HG03025 (cell line): ENCODE data around the gene SMARCAL1.

ENCODE experiments used
- ATAC-seq: cut with Tn5 transposase; IDR thresholded peaks from one replicate; pipeline ENCODE4 v1.9.1; 2021; ENCODE audit warnings: mild to moderate bottlenecking, moderate library complexity; ENCODE audit not compliant: unreplicated experiment, low FRiP score

SMARCAL1 gene

DNA sequence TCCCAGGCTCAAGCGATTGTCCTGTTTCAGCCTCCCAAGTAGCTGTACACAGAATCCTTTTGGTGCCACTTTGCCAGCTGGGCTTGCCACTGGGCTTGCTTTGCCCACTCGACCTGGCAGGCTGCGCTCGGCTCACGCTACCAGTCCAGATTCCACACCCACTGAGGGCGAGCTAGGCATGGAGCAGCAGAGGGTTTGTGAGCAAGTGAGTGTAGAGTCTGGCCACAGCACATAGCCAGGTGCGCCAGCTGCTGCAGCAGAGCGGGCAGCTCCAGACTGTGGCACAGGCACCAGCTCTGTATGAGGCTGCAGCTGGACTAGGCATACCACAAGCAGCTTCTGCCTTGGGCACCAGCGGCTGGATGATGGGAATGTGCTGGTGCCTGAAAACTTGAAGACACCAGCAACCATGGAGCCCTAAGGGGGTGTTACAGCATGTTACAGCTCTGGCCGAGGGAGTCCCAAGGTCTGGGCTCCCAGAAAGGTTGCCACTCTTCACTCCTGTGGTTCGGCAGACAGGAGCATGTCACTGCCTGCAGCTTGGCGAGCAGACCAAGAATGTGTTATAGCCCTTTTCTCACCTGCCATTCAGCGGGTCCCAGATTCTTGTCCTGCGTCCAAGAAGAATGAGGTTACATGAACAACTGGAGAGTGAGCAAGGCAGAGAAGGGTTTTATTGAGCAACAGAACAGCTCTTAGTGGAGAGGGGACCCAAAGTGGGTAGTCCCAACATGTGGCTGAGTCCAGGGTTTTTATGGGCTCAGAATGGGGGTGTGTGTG, 12.9 kb downstream of the SMARCAL1 start:
- ATAC-seq = no peak

DNA sequence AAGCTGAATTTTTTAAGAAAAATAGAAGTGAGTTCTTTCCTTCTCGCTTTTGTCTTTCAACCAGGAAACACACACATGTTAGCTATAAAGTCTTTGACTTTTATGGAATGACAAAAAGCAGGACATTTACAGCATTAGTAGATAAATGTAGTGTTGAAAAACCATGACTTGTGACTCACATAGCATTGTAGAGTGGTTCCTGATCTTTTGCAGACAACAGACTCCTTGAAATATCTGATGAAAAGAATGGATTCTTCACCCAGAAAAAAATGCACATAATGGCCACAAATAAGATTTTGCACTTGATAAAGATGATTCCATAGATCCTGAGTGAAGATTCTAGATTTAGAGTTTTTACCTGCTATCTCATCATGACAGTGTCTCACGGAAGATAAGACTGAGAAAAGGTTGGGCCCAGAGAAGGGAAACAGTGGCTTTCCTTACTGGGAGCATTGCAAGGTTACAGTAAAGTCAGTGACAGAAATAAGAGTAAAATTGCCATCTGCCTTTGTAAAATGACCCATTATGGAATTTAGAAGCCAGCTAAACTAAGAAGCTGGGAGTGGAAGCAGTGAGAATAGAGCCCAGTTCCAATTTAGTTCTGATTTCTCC, 14.0 kb downstream of the SMARCAL1 start:
- no peak for ATAC-seq

DNA sequence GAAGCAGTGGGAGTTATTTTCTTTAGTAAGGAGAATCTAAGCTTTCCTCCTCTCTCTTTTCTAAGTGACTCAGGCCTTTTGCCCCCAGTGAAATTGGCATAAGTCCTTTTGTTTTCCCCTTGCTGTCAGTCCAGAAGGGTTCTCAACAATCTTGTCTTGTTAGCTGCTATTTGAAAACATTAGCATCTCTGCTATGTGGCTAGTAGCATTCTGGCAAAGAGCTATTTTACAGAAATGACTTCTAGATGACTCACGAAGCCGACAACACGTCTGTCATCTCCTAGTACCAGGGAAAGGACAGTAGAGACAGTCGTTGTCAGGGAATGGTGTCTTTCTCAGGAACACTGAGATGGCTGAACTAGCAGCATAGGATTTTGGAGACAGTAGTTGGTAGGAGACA, 14.7 kb downstream of the SMARCAL1 start:
- no peak for ATAC-seq

DNA sequence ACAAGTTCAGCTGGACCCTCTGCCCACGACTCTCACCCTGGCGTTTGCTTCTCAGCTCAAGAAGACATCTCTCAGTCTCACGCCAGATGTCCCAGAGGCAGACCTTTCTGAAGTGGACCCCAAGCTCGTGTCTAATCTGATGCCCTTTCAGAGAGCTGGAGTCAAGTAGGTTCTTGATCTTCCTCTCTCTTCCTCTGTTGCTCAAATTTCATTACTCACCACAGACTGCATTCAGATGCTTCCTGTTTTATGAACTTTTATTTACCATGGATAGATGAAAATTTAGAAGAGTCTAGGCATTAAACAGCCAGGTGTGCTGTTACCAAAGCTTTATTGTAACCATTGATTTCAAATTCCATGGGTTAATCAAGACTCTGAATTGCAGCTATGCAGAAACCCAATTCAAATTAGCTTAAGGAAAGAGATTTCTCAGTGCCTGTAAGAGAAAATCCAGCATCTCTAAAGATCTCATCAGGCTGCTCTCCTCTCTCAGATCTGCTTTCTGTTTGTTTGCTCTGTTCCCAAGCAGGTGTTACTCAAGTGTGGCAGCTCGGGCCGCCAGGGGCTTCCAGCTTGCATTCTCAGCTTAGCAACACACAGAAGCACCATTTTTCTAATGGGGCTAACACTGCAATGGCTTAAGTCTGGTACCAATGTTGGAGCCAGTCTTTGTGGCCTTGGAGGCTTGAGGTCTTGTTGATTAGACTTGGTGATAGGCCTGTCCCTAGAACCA, 16.5 kb downstream of the SMARCAL1 start:
- no peak for ATAC-seq

DNA sequence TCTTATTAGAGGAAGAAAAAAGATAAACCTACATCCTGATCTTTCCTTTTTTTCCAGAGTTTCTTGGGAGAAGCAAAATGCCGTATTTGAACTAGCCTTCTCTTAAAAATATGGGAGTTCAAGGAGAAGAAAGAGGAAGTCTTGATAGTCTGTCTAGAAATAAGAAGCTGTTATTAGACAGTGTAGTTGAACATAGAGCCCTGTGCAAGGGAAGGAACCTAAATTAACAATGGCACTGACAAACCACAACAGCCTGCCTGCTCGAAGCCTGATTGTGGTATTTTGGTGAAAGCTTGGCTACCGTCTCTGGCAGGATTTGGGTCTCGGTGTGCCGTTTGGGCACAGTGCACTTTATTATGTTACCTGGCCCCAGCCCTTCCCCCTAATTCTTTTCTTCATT, 17.1 kb downstream of the SMARCAL1 start:
- no peak for ATAC-seq

DNA sequence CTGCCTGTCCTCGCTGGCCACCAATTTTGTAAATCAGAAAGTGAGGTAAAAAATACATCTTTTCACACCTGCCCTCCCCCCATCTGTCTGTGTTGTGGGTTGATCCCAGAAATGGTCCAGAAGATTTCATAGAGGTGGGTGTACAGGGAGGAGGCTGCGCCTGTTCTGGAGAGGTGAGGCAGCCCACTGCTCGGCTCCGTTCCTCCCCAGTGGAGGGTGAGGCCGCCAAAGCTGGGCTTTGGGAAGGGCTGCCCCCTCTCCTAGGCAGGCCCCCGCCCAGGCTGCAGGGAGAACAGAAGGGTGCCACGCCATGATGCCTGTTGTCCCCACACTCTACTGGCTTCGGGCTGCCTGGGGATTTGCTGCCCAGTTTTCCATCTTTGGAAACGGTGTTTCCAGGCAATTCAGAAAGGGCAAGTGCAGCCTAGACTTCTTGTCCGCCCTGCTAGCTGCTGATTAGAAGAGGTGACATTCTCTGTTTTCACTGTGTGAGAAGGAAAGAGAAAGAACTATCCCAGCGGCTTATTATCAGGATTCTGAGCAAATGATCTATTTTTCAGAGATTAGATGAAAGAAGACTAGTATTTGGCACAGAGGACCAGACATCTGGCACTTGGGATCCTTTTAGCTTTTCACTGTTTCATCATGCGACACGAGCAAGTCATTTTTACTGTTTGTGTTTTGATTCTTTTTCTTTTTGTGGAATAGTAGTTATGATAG, 18.7 kb downstream of the SMARCAL1 start:
- ATAC-seq = no peak

DNA sequence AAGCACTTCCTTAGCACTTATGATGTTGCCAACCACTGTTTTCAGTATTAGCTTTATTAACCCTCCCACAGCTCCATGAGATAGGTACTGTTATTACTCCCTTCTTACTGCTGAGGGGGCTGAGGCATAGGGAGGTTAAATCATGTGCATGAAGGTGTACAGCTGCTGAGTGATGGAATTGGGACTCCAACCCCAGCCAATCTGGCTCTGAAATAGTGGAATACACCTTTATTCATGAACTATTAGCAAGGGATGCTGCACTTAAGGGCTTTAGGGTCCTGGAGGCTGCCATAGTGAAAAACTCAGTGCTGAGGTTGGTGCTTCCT, 19.2 kb downstream of the SMARCAL1 start:
- no peak for ATAC-seq

DNA sequence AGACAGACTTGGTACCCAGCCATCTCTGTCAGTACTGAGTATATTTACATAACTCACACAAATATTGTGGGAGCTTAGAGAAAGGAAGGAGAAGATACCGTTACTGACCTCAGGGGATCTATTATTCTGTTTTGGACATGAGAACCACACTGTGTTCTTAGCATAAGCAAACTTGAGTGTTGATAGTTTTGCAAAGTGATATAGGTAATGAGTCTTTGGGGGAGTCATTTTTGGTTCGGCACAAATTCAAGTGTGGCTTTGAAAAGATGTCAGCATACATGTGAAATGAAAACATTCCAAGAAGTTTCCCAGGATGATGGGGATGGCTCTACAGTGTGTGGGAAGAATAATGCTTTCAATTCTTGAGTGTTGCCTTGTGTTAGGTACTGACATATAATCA, 24.1 kb downstream of the SMARCAL1 start:
- no peak for ATAC-seq

DNA sequence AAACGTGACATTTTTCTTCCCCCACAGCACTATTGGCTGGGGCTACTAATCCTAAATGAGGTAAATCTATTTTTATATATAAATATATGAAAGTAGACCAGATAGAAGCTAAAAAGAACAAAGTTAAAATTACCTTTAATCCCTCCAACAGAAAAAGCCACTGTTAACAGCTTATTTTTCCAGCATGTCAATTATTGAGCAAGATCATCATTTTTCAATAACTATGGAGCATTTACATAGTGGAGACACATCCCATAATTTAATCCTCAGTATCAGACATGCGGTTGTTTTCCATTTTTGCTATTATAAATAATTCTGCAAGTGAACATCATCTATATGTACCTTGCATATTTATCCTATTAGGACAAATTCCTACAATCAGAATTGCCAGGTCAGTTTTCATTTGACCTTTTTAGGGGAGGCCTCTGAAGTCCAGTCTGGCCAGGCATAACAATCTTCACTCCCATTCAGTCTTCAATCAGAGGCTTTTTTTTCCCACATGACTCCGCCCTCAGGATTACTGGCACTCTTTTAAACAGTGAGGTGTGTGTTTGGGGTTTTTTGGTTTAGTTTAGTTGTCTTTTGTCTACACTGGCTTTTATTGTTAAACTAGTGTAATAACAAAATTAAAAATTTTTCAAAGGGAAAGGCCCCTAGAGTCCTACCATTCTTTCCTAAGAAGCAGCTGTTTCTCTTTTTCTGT, 29.2 kb downstream of the SMARCAL1 start:
- no peak for ATAC-seq

DNA sequence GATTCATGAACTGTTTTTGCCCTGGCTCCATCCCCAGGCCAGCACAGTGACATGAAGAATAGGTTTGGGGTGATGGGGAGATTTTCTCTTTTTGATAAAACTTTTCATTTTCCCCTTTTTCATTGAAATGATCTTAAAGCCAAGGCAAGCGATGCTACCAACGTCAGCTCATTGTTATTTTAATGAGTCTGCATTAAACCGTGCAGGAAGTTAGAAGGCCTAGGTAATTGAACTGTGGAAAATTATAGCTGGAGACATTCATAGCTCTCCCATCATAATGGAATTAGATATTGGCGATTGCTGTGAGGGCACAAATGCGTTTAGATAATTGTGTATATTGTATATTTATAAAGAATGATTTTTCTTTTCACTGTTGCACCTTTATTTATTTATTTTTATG, 33.2 kb downstream of the SMARCAL1 start:
- ATAC-seq = no peak

DNA sequence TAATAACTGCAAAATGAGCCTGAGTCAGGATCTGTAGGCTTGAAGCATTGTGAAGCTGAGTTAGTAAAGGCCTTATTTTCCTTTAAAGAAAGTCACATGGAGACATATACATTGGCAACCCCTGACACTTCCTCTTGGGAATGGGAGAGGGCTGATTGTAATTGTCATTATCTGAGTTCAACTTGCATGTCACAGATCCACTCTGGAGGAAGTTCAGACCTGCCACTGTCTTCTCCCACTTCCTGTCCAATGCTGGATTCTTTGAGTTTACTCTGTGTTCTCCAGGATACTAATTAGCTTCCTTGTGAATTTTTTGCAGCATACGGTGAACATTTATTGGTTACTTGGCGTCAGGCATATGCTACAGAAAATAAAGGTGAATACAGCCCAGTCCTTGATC, 34.1 kb downstream of the SMARCAL1 start:
- ATAC-seq = no peak

DNA sequence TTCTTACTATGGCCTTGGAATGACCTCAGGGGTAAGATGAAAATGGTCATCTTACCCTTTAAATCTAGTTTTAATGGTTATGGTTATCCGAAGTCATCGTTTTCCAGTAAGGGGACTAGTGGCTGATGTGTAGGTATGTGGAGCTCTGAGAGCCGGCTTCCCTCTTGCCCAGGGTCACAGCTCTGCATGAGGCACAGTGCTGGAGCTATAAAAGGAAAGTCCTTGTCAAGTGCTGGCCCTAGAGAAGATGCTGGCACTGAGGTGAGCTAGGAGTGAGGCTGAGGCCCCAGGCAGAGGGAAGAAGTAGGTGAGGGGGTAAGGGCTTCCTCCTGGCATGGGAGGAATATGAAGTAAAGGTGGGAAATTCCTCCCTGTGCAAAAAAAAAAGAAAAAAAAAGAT, 35.0 kb downstream of the SMARCAL1 start:
- no peak for ATAC-seq

DNA sequence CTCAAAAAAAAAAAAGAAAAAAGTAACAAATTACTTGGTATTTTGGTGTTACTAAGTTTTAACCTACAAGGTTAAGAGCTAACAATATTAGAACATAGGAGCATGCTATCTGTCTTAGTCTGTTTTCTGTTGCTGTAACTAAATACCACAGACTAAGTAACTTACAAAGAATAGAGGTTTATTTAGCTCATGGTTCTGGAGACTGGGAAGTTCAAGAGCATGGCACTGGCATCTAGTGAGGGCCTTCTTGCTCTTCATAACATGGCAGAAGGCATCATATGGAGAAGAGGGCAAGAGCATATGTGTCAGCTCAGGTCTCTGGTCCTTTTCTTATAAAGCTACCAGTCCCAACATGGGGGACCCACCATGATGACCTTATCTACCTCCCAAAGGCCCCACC, 36.5 kb downstream of the SMARCAL1 start:
- no peak for ATAC-seq

DNA sequence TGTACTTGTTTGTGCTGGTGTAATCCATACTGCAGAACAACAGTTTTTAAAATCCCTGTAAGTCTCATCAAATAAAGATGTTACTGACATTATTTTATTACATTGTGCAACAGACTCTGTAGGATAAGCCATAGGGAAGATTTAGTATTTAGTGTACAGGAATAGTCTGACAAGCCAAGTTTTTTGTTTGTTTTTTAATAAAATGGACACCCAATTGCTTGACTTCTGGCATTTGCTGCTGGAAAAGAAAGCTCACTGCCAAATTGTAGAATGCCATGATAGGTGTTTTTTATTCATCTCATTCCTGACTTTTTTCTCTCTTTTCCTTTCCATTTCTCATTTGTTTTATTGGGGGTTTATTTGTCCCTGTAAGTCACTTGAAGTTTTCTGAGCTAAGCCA, 38.1 kb downstream of the SMARCAL1 start:
- no peak for ATAC-seq

DNA sequence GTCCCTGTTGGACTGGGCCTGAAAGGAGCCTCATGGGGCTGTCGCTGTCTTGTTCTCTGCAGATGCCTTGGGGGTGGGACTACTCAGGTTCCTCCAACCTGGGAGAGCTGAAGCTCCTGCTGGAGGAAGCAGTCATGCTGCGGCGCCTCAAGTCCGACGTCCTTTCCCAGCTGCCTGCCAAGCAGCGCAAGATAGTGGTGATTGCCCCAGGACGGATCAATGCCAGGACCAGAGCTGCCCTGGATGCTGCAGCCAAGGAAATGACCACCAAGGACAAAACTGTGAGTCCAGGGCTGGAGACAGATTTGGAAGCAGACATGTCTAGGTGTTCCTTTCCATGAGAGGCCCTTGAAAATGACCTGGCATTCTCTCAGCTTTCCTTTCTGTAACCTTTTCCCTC, 38.5 kb downstream of the SMARCAL1 start:
- no peak for ATAC-seq

DNA sequence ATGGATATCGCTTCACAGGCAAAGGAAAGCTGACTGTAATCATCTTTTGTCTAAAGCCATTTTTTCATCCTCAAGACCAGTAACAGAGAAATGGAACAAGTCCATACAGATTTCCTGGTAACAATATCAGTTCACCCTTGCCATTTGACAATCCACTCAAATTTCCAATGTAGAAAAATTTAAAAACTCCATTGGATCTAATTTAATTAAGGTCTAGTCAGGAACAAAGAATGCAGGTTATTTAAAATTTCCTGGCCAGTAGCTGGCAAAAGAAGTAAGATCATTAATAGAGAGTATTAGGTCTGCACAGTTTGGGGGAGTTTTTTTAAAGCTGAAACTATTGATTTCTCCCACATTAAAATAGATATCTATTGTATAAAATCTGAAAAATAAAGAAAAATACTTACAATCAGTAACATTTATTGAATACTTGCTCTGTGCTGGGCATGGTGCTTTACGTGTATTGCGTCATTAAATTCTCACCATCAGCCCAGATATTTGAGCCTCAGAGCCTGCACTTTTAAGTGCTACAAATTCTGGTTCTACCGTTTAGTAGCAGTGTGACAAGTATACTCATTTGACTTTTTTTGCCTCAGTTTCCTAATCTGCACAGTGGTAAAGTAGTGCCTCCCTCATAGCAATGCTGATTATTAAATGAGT, 41.8 kb downstream of the SMARCAL1 start:
- no peak for ATAC-seq

DNA sequence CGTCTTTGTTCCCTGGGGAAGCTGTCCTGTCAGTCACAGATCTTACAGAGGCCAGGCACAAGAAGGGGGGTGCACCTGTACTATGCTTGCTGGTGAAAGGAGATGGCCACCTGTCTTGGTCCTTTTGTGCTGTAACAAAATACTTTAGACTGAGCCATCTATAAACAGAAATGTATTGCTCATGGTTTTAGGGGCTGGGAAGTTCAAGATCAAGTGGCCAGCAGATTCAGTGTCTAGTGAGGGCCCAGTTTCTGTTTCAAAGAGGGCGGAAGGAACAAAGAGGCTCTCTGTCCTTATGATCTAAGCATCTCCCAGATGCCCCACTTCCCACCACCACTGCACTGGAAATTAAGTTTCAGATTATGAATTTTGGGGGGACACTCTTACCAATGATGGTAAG, 50.9 kb downstream of the SMARCAL1 start:
- no peak for ATAC-seq

DNA sequence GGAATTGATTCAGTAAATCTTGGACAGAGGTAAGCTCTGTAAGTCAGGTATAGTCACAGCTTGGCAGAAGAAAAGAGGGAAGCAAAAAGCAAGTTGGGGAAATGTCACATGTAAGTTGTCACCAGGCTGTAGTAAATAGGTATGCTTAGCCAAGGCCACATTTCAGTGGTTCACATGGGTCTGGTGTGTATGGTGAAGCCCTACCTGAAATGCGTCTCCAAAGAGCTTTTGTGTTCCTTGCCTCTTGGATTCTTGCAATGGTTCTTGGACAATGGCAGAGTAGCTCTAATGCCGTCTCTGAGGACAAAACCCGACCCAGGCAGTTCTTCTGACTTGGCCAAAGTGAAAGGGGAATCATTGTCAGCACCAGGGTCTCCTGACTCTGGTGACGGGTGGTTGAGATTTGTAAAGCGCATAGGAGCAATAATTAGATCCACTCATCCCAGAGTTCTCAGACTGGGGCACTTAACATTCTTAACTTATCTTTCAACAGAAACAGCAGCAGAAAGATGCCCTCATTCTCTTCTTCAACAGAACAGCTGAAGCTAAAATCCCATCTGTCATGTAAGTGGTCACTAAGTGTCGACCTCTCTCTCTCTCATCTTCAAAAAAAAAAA, 51.9 kb downstream of the SMARCAL1 start:
- no peak for ATAC-seq

DNA sequence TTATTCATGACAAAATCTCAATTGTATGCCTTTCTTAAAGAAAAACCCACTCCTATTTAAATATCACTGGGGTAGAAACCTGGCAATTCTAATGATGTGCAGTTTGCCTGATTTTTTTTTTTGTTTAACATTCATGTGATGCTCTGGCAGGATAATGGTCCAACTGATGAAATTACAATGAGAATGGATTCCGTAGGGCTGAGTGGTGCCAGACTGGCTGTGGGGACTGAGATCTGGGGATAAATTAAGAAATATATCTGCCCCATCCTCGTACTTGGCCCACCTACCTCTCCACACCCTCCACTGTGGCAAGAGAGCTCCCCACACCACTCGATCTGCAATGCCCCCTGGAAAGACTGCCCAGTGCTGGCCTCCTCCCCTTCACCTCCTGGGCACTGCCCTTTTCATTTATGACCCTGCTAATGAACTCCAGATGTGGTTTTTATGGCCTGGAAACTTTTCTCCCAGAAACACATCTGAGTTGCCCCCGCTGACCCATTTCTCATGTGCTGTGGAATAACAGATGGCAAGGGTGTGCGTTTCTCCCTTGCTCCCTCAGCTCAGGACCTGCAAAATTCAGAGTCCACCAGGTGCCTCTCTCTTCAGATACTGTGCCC, 53.4 kb downstream of the SMARCAL1 start:
- ATAC-seq = no peak
